Measurements from ENCODE around the gene PPP1R11.

GRCh38 chr6:30066577-30067459 is at the start of gene PPP1R11:
- TF ChIP-seq CTCF (IDR thresholded peaks at IDR 0.05): no peak
- TF ChIP-seq POLR2AphosphoS5 (IDR thresholded peaks at IDR 0.05): peak; percentile 92 to 97 (median 95)
- TF ChIP-seq POLR2A (IDR thresholded peaks at IDR 0.05): peak; percentile 97
